GM12878 (cell line): Measurements from ENCODE around the gene RPRD1A. TPM values are rescaled to one million over a fixed set of nuclear protein-coding genes. Genes with fewer than 3 reads are reported as not detected.

Source experiments
- ATAC-seq: fragments of 200-7000 bp; cut with Tn5 transposase; 3 replicates; pipeline ENCODE4 v1.9.1; 2020; ENCODE audit warnings: mild to moderate bottlenecking, moderate library complexity
- BruUV-seq: library from RNA; stranded (reverse); fragments of 400-500 nt; replicated peaks from 2 replicates; lab custom pipeline; 2021; lab: Mats Ljungman, UMichigan
- CTCF ChIA-PET: fragments of 300-600 bp; sonication (Branson Sonifier 250); formaldehyde crosslinking; extraction: SDS; loops from one replicate; lab custom pipeline; 2021; ENCODE audit warnings: inconsistent platforms; lab: Yijun Ruan, JAX
- POLR2A ChIA-PET: fragments of 350-600 bp; formaldehyde crosslinking; extraction: SDS; loops from one replicate; lab custom pipeline; 2021; ENCODE audit warnings: inconsistent platforms; lab: Charles Lee
- RAD21 ChIA-PET: fragments of 300-600 bp; sonication (Branson Sonifier 250); formaldehyde crosslinking; loops from one replicate; lab custom pipeline; 2023; ENCODE audit warnings: antibody characterized with exemption; ENCODE audit not compliant: unreplicated experiment; lab: Charles Lee
- SMC1A ChIA-PET: fragments of 300-600 bp; sonication (Branson Sonifier 250); formaldehyde crosslinking; loops from one replicate; lab custom pipeline; 2023; ENCODE audit not compliant: unreplicated experiment, uncharacterized antibody; lab: Charles Lee
- DNase-seq: peaks from one replicate; pipeline ENCODE4 v3.0.0-alpha.2; 2011; ENCODE audit warnings: low read depth, low spot score
- FAIRE-seq: peaks from 3 replicates; lab custom pipeline; 2011; peaks lifted over from hg19 to GRCh38; lab: Jason Lieb, UNC
- H2AFZ ChIP-seq: 2 replicates; pipeline ENCODE4 v1.6.0; 2011; ENCODE audit warnings: low read depth, low read length, control low read depth; ENCODE audit not compliant: control insufficient read depth
- H3K27ac ChIP-seq: 2 replicates; pipeline ENCODE4 v1.5.1; 2011; ENCODE audit warnings: control low read depth; ENCODE audit not compliant: control insufficient read depth, insufficient read depth
- H3K27me3 ChIP-seq, 2 experiments: replicated peaks in 1 of 2; 2 replicates each; pipeline versions ENCODE4 v1.6.0 to v1.6.1; 2011; ENCODE audit warnings: low read length in 1 of 2; ENCODE audit not compliant: control insufficient read depth in 2 of 2, insufficient read depth in 2 of 2
- H3K36me3 ChIP-seq, 2 experiments: 2 replicates each; pipeline ENCODE4 v1.5.1; 2011; ENCODE audit warnings: low read length in 1 of 2; ENCODE audit not compliant: control insufficient read depth in 2 of 2, insufficient read depth in 2 of 2
- H3K4me1 ChIP-seq: 2 replicates; pipeline ENCODE4 v1.6.1; 2011; ENCODE audit warnings: mild to moderate bottlenecking, low read length, moderate library complexity, mixed read lengths; ENCODE audit not compliant: control insufficient read depth, insufficient read depth
- H3K4me2 ChIP-seq: 2 replicates; pipeline ENCODE4 v1.6.0; 2011; ENCODE audit warnings: control low read depth; ENCODE audit not compliant: control insufficient read depth, insufficient read depth
- H3K4me3 ChIP-seq: fragments of 200-600 bp; sonication (generic); 2 replicates; pipeline ENCODE4 v1.5.1; 2016
- H3K79me2 ChIP-seq: 2 replicates; pipeline ENCODE4 v1.6.0; 2011; ENCODE audit warnings: low read length; ENCODE audit not compliant: control insufficient read depth, insufficient read depth
- H3K9ac ChIP-seq: 2 replicates; pipeline ENCODE4 v1.8.0; 2011; ENCODE audit warnings: low read length, control low read depth, mixed read lengths; ENCODE audit not compliant: control insufficient read depth, insufficient read depth
- H3K9me3 ChIP-seq: replicated peaks from 3 replicates; pipeline ENCODE4 v1.5.1; 2011; ENCODE audit warnings: mild to moderate bottlenecking, low read length; ENCODE audit not compliant: control insufficient read depth, insufficient read depth
- H4K20me1 ChIP-seq: 2 replicates; pipeline ENCODE4 v1.6.0; 2011; ENCODE audit not compliant: control insufficient read depth, insufficient read depth
- BCL11A ChIP-seq: IDR thresholded peaks from 2 replicates; pipeline ENCODE4 v1.6.1; 2011; ENCODE audit warnings: low read depth, low read length
- CHD1 ChIP-seq: IDR thresholded peaks from 2 replicates; pipeline ENCODE4 v1.6.1; 2012; ENCODE audit warnings: low read depth, low read length, improper control_type of control experiment
- CUX1 ChIP-seq: IDR thresholded peaks from 2 replicates; pipeline ENCODE4 v1.6.1; 2012; ENCODE audit warnings: improper control_type of control experiment, low read depth, low read length; ENCODE audit not compliant: insufficient replicate concordance
- NBN ChIP-seq: fragments of 450-650 bp; IDR thresholded peaks from 2 replicates; pipeline ENCODE4 v1.6.1; 2016
- NFYA ChIP-seq: IDR thresholded peaks from 2 replicates; pipeline ENCODE4 v1.6.1; 2011; ENCODE audit warnings: low read depth, mild to moderate bottlenecking, low read length, improper control_type of control experiment, borderline replicate concordance
- PBX3 ChIP-seq: IDR thresholded peaks from 2 replicates; pipeline ENCODE4 v1.6.1; 2011; ENCODE audit warnings: mild to moderate bottlenecking, low read depth, low read length, moderate library complexity; ENCODE audit not compliant: insufficient replicate concordance
- STAT3 ChIP-seq: IDR thresholded peaks from 2 replicates; pipeline ENCODE4 v1.6.1; 2011; ENCODE audit warnings: low read depth, low read length, improper control_type of control experiment
- TARDBP ChIP-seq: IDR thresholded peaks from 2 replicates; pipeline ENCODE4 v1.6.1; 2016; ENCODE audit warnings: borderline replicate concordance
- TCF3 ChIP-seq: IDR thresholded peaks from 2 replicates; pipeline ENCODE4 v1.6.1; 2012; ENCODE audit warnings: low read depth, mild to moderate bottlenecking, low read length, borderline replicate concordance; ENCODE audit not compliant: insufficient read depth
- ZSCAN29 ChIP-seq: fragments of 450-650 bp; IDR thresholded peaks from 2 replicates; pipeline ENCODE4 v1.6.1; 2017; ENCODE audit warnings: mild to moderate bottlenecking, moderate library complexity
- WGBS: methylation state at CpG from one replicate; pipeline ENCODE4 v1.1.6; 2016; ENCODE audit warnings: low lambda C conversion rate; ENCODE audit not compliant: insufficient replicate concordance, insufficient coverage; ENCODE audit errors: missing lambda C conversion rate; 5-methylcytosine and 5-hydroxymethylcytosine counted together
- in situ Hi-C: fragments of 300-500 bp; cut with MboI; formaldehyde crosslinking; loops from 9 replicates; pipeline ENCODE4 v1.14.3; 2018; ENCODE audit warnings: mixed read lengths
- intact Hi-C: fragments of 100-400 bp; cut with micrococcal nuclease; formaldehyde crosslinking; loops from one replicate; pipeline ENCODE4 v1.14.2; 2022; ENCODE audit not compliant: unreplicated experiment
- polyA plus RNA-seq, 11 experiments: library from polyadenylated mRNA; depleted of rRNA in 4 of 11; unstranded in 6 of 11; stranded (reverse) in 5 of 11; fragments of >200 nt; fragmentation: Nextera tagmentation in 4 of 11; fragmentation: Illumina TruSeq in 1 of 11; extraction: Ambion mirVana in 4 of 11; extraction: Trizol in 1 of 11; gene quantifications; 1 replicate in 1 of 11; 2 replicates in 10 of 11; pipeline versions ENCODE4 v1.2.1 to v1.2.3, GENCODE V29; 2011 to 2016; ENCODE audit warnings: inconsistent platforms in 2 of 11, missing spikeins in 2 of 11, low read depth in 1 of 11
- total RNA-seq, 4 experiments: library from RNA; depleted of rRNA in 3 of 4; stranded (reverse); fragments of >200 nt in 3 of 4; fragmentation: Illumina TruSeq in 1 of 4; extraction: Trizol in 1 of 4; gene quantifications; 2 replicates each; pipeline versions ENCODE4 v1.2.1 to v1.2.3, GENCODE V29; 2013 to 2021
- TF ChIP-seq, protein P1 (sequence below): fragments of 450-650 bp; IDR thresholded peaks from 2 replicates; pipeline ENCODE4 v1.6.1; 2017; ENCODE audit warnings: antibody characterized with exemption, mild to moderate bottlenecking, moderate library complexity

Gene RPRD1A
- total and polyA plus RNA-seq, 10 of the 15 experiments (the other 5 are each of a cell fraction or from before 2014, with no cell fraction given), result 16.2 to 66.2 (median 36.2) TPM

GRCh38 chr18:36041146-36041545 is 26.2 kb downstream of the RPRD1A start:
- POLR2A ChIA-PET, result no interaction called here
- no TSS peak for BruUV-seq
- H2AFZ ChIP-seq, result no peak overlapping the region
- CTCF ChIA-PET, result no interaction called here
- 87% methylated on average over 3 of the region's 3 CpGs for WGBS
- H3K4me3 ChIP-seq, result no peak overlapping the region
- H3K27me3 ChIP-seq, result no peaks in the 10 kb centered on the region
- RAD21 ChIA-PET, result no interaction called here
- no peak for TF ChIP-seq NBN
- TF ChIP-seq NFYA, result no peak
- no peak for TF ChIP-seq TARDBP
- TF ChIP-seq TCF3, result no peak
- TF ChIP-seq STAT3, result no peak
- TF ChIP-seq CUX1, result no peak
- TF ChIP-seq BCL11A, result no peak
- TF ChIP-seq PBX3, result no peak
- TF ChIP-seq CHD1, result no peak
- TF ChIP-seq, protein P1, sequence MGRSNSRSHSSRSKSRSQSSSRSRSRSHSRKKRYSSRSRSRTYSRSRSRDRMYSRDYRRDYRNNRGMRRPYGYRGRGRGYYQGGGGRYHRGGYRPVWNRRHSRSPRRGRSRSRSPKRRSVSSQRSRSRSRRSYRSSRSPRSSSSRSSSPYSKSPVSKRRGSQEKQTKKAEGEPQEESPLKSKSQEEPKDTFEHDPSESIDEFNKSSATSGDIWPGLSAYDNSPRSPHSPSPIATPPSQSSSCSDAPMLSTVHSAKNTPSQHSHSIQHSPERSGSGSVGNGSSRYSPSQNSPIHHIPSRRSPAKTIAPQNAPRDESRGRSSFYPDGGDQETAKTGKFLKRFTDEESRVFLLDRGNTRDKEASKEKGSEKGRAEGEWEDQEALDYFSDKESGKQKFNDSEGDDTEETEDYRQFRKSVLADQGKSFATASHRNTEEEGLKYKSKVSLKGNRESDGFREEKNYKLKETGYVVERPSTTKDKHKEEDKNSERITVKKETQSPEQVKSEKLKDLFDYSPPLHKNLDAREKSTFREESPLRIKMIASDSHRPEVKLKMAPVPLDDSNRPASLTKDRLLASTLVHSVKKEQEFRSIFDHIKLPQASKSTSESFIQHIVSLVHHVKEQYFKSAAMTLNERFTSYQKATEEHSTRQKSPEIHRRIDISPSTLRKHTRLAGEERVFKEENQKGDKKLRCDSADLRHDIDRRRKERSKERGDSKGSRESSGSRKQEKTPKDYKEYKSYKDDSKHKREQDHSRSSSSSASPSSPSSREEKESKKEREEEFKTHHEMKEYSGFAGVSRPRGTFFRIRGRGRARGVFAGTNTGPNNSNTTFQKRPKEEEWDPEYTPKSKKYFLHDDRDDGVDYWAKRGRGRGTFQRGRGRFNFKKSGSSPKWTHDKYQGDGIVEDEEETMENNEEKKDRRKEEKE, result no peak
- no peak for TF ChIP-seq ZSCAN29
- H3K79me2 ChIP-seq, result peaks cover 50% of the 10 kb centered on the region
- no peaks in the 10 kb centered on the region for H3K4me1 ChIP-seq
- intact Hi-C loops, result no loop called here
- no peak for DNase-seq
- H3K36me3 ChIP-seq, result peaks cover 0 to 6% of the 10 kb centered on the region in 2 experiments; a peak in 3 of 4 replicates
- ATAC-seq, result no peak
- H3K9me3 ChIP-seq, result peaks cover 24% of the 10 kb centered on the region
- SMC1A ChIA-PET, result interaction anchor here (1.5 kb wide), 1 partner anchor 19 kb away, joined by 5 read pairs; no protein-coding TSS in a partner anchor
- no peak overlapping the region for H3K27ac ChIP-seq
- in situ Hi-C loops, result no loop called here
- no peak overlapping the region for H3K4me2 ChIP-seq
- FAIRE-seq, result no peak
- H3K9ac ChIP-seq, result no peak overlapping the region
- H4K20me1 ChIP-seq, result no peaks in the 10 kb centered on the region
